Panc1 (cell line): ENCODE data around the gene GATD1. TPM values are rescaled to one million over a fixed set of nuclear protein-coding genes. Genes with fewer than 3 reads are reported as not detected.

ENCODE experiments used
- ATAC-seq: fragments of 200-7000 bp; cut with Tn5 transposase; 2 replicates; pipeline ENCODE4 v1.9.1; 2020; ENCODE audit warnings: mild to moderate bottlenecking, moderate library complexity
- BruUV-seq: library from RNA; stranded (reverse); fragments of 400-500 nt; replicated peaks from 2 replicates; lab custom pipeline; 2021; lab: Mats Ljungman, UMichigan
- CTCF ChIA-PET: fragments of 300-600 bp; sonication (Branson Sonifier 250); formaldehyde crosslinking; loops from one replicate; lab custom pipeline; 2022; ENCODE audit warnings: antibody characterized with exemption; lab: Charles Lee
- POLR2A ChIA-PET: fragments of 300-600 bp; sonication (Branson Sonifier 250); formaldehyde crosslinking; loops from one replicate; lab custom pipeline; 2022; ENCODE audit warnings: antibody characterized with exemption; lab: Charles Lee
- DNase-seq: peaks from one replicate; pipeline ENCODE4 v3.0.0-alpha.2; 2010; ENCODE audit warnings: low read depth, low spot score
- H3K27ac ChIP-seq: 2 replicates; pipeline ENCODE4 v1.5.1; 2011; ENCODE audit warnings: mild to moderate bottlenecking, low read length, inconsistent platforms
- H3K27me3 ChIP-seq: fragments of 200-500 bp; sonication (Bioruptor generic); 2 replicates; pipeline ENCODE4 v1.6.0; 2014; ENCODE audit warnings: low read length, inconsistent platforms; ENCODE audit not compliant: control insufficient read depth, insufficient read depth
- H3K36me3 ChIP-seq: fragments of 200-500 bp; sonication (Bioruptor generic); 2 replicates; pipeline ENCODE4 v1.5.1; 2014; ENCODE audit warnings: inconsistent platforms, mild to moderate bottlenecking, low read length, moderate library complexity; ENCODE audit not compliant: control insufficient read depth, insufficient read depth
- H3K4me1 ChIP-seq: 2 replicates; pipeline ENCODE4 v1.5.1; 2011; ENCODE audit warnings: inconsistent platforms, mild to moderate bottlenecking, low read length, moderate library complexity; ENCODE audit not compliant: control insufficient read depth, insufficient read depth
- H3K4me3 ChIP-seq, 2 experiments: 2 replicates each; pipeline ENCODE4 v1.5.1; 2011 to 2012; ENCODE audit warnings: low read depth in 2 of 2, low read length in 2 of 2, mild to moderate bottlenecking in 2 of 2, inconsistent platforms in 1 of 2, moderate library complexity in 1 of 2
- H3K9me3 ChIP-seq: fragments of 200-500 bp; sonication (Bioruptor generic); 2 replicates; pipeline ENCODE4 v1.5.1; 2014; ENCODE audit warnings: low read depth, mild to moderate bottlenecking, inconsistent platforms, low read length, moderate library complexity; ENCODE audit not compliant: control insufficient read depth, insufficient read depth
- CTCF ChIP-seq: fragments of 450-650 bp; IDR thresholded peaks from 2 replicates; pipeline ENCODE4 v1.5.1; 2017; ENCODE audit warnings: mild to moderate bottlenecking
- POLR2AphosphoS5 ChIP-seq: IDR thresholded peaks from 2 replicates; pipeline ENCODE4 v1.6.1; 2012; ENCODE audit warnings: mild to moderate bottlenecking, low read depth, low read length, moderate library complexity
- REST ChIP-seq, 2 experiments: IDR thresholded peaks; 2 replicates each; pipeline ENCODE4 v1.6.1; 2011 to 2012; ENCODE audit warnings: low read depth in 2 of 2, control low read depth in 1 of 2, low read length in 1 of 2, mild to moderate bottlenecking in 1 of 2, moderate library complexity in 1 of 2; ENCODE audit not compliant: insufficient read depth in 1 of 2
- SIN3A ChIP-seq: IDR thresholded peaks from 2 replicates; pipeline ENCODE4 v1.6.1; 2012; ENCODE audit warnings: low read depth, mild to moderate bottlenecking, low read length, moderate library complexity, borderline replicate concordance; ENCODE audit not compliant: insufficient read depth
- TCF7L2 ChIP-seq: IDR thresholded peaks from 2 replicates; pipeline ENCODE4 v1.6.1; 2011; ENCODE audit warnings: mild to moderate bottlenecking, low read depth, low read length, inconsistent platforms
- in situ Hi-C: cut with HindIII; loops from 2 replicates; pipeline ENCODE4 v1.10.0; 2016; ENCODE audit warnings: low sequenced_read_pairs, low pct_unique_long_range_greater_than_20kb
- intact Hi-C: fragments of 100-400 bp; cut with micrococcal nuclease; formaldehyde crosslinking; loops from one replicate; pipeline ENCODE4 v1.10.0; 2022; ENCODE audit not compliant: unreplicated experiment
- total RNA-seq: library from RNA; stranded (reverse); gene quantifications from one replicate; pipeline ENCODE4 v1.2.1, GENCODE V29; 2021; ENCODE audit not compliant: unreplicated experiment

The GATD1 gene
- total RNA-seq, 1 experiment from 2014 or later = 229 TPM

GRCh38 chr11:808427-809286, 31.4 kb upstream of the GATD1 start:
- H3K4me1 ChIP-seq = peaks cover 53% of the 10 kb centered on the region
- ChIA-PET CTCF (interaction anchor here (0.6 to 0.9 kb wide), 4 partner anchors 10 to 369 kb away, joined by 3 to 10 read pairs (median 6); partner anchors contain the start of gene PNPLA2), POLR2A (interaction anchor here (1.0 to 1.3 kb wide), 2 partner anchors 13 to 20 kb away, joined by 3 read pairs; no protein-coding TSS in a partner anchor)
- peaks cover 24% of the 10 kb centered on the region for H3K36me3 ChIP-seq
- no peak for DNase-seq
- H3K4me3 ChIP-seq = peak overlapping the region; percentile 85 to 96
- BruUV-seq = TSS peak; percentile 88
- intact Hi-C loops (no loop called here), in situ Hi-C loops (no loop called here)
- ATAC-seq = peak; percentile 75
- peak overlapping the region; percentile 99 for H3K27ac ChIP-seq
- no peaks in the 10 kb centered on the region for H3K27me3 ChIP-seq
- no peaks in the 10 kb centered on the region for H3K9me3 ChIP-seq
- TF ChIP-seq CTCF (no peak; the same call in 1 of the 2 replicates), SIN3A (no peak; the same call in 1 of the 2 replicates), REST (IDR thresholded peaks at IDR 0.05; ENCODE audit: insufficient read depth in 1 of 2, low read depth in 2 of 2, low read length in 1 of 2) (no peak), TCF7L2 (no peak), POLR2AphosphoS5 (no peak; the same call in 1 of the 2 replicates)

GRCh38 chr11:804599-804964, 27.3 kb upstream of the GATD1 start:
- no TSS peak for BruUV-seq
- ChIA-PET CTCF (interaction anchor here (1.5 kb wide), 1 partner anchor 43 kb away, joined by 3 read pairs; no protein-coding TSS in a partner anchor), POLR2A (interaction anchor here (1.0 kb wide), 1 partner anchor 55 kb away, joined by 3 read pairs; no protein-coding TSS in a partner anchor)
- no peaks in the 10 kb centered on the region for H3K9me3 ChIP-seq
- no peak for TF ChIP-seq TCF7L2
- H3K36me3 ChIP-seq = no peaks in the 10 kb centered on the region
- peak overlapping the region; percentile 92 for H3K27ac ChIP-seq
- in situ Hi-C loops = no loop called here
- ATAC-seq (no peak), DNase-seq (no peak)
- H3K27me3 ChIP-seq = no peaks in the 10 kb centered on the region
- intact Hi-C loops = no loop called here
- H3K4me1 ChIP-seq = peaks cover 37% of the 10 kb centered on the region
- peak overlapping the region; percentile 58 to 67 for H3K4me3 ChIP-seq
